ENCODE measurements around the gene CERKL.

DNA sequence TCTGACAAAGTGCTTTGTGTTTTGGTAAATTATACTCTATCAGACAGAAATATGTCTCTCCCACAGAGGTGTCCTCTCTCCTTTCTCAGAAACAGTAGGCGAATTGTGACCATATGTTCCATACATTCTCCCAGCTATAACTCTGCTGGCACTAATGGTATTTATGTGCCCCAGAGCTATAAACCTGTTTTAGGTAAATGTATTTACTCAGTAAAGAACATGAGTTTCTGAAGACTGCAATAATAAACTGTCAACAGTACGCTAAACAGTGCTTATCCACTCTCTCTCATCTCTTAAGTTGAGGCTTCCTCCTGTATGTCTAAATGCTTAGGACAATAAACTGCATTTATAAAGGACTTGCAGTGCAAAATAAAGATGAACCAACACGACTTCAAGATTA is 141.2 kb downstream of the CERKL start:
- TF ChIP-seq, protein P1, sequence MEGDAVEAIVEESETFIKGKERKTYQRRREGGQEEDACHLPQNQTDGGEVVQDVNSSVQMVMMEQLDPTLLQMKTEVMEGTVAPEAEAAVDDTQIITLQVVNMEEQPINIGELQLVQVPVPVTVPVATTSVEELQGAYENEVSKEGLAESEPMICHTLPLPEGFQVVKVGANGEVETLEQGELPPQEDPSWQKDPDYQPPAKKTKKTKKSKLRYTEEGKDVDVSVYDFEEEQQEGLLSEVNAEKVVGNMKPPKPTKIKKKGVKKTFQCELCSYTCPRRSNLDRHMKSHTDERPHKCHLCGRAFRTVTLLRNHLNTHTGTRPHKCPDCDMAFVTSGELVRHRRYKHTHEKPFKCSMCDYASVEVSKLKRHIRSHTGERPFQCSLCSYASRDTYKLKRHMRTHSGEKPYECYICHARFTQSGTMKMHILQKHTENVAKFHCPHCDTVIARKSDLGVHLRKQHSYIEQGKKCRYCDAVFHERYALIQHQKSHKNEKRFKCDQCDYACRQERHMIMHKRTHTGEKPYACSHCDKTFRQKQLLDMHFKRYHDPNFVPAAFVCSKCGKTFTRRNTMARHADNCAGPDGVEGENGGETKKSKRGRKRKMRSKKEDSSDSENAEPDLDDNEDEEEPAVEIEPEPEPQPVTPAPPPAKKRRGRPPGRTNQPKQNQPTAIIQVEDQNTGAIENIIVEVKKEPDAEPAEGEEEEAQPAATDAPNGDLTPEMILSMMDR (IDR thresholded peaks at IDR 0.05): no peak
- TF ChIP-seq EZH2phosphoT487 (IDR thresholded peaks at IDR 0.05): no peak
